ENCODE results near the gene CAMTA1.
A peak's percentile ranks its signal among the peaks of the same experiment; 100 is the strongest.

Gene CAMTA1

DNA sequence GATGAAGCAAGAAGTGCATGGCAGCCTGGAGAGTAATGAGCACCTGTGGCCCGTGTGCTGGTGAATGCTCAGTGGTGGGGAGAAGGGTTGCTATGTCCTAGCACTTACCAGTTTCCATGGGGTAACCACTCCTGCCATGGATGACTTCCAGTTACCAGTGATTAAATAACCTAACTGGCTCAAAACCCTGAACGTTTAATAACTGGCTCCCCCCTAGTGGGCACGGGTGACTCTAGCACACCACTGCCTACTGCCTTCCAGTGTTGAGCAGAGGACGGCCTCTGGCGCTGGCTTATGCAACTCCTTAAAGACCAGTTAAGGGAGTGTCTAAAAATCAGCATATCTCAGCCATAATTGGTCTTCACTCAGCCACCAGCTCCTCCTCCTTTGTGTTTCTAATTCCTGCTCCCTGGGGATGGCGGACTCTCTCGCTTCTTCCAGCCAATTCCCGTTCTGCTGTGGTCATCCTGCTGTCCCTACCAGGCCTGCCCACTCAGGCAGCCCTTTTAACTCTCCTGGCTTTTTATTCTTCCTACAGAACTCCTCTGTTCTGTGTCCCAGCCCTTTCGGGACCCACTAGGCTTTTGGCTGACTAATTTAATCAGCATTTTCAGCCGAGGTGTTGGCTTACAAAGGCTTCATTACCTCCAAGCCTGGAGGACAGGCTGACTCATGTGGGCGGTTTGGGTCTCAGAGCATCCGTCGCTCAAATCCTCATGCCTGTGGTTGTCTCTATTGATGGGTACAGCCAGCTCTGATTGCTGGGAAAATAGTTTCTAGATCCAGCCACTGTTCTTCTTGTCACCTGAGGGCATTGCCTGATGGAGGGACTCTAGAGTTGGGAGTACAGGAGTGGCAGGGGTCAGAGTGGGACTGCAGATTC is 332.4 kb downstream of the CAMTA1 start (continued):
- TF ChIP-seq, protein P1, sequence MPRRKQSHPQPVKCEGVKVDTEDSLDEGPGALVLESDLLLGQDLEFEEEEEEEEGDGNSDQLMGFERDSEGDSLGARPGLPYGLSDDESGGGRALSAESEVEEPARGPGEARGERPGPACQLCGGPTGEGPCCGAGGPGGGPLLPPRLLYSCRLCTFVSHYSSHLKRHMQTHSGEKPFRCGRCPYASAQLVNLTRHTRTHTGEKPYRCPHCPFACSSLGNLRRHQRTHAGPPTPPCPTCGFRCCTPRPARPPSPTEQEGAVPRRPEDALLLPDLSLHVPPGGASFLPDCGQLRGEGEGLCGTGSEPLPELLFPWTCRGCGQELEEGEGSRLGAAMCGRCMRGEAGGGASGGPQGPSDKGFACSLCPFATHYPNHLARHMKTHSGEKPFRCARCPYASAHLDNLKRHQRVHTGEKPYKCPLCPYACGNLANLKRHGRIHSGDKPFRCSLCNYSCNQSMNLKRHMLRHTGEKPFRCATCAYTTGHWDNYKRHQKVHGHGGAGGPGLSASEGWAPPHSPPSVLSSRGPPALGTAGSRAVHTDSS (tag by site-specific recombination; IDR thresholded peaks at IDR 0.05): no peak
- TF ChIP-seq, protein P2, sequence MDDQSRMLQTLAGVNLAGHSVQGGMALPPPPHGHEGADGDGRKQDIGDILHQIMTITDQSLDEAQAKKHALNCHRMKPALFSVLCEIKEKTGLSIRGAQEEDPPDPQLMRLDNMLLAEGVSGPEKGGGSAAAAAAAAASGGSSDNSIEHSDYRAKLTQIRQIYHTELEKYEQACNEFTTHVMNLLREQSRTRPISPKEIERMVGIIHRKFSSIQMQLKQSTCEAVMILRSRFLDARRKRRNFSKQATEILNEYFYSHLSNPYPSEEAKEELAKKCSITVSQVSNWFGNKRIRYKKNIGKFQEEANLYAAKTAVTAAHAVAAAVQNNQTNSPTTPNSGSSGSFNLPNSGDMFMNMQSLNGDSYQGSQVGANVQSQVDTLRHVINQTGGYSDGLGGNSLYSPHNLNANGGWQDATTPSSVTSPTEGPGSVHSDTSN (CRISPR knock-in tag; IDR thresholded peaks at IDR 0.05): no peak
- TF ChIP-seq BCL11B (tag by site-specific recombination; IDR thresholded peaks at IDR 0.05; ENCODE audit: low read depth) (no peak), ZNF473 (tag by site-specific recombination; IDR thresholded peaks at IDR 0.05) (no peak), ZNF560 (tag by site-specific recombination; IDR thresholded peaks at IDR 0.05; ENCODE audit: borderline replicate concordance) (no peak), ZBTB8A (tag by site-specific recombination; IDR thresholded peaks at IDR 0.05) (no peak), ZBTB20 (tag by site-specific recombination; IDR thresholded peaks at IDR 0.05) (no peak), REPIN1 (tag by site-specific recombination; IDR thresholded peaks at IDR 0.05; ENCODE audit: low read depth) (no peak), PRDM1 (tag by site-specific recombination; IDR thresholded peaks at IDR 0.05) (no peak), WT1 (tag by site-specific recombination; IDR thresholded peaks at IDR 0.05) (no peak), ZNF777 (tag by site-specific recombination; IDR thresholded peaks at IDR 0.05; ENCODE audit: borderline replicate concordance) (no peak), ZNF335 (tag by site-specific recombination; conservative IDR thresholded peaks at IDR 0.05) (peak; percentile 82), ZNF175 (tag by site-specific recombination; IDR thresholded peaks at IDR 0.05) (no peak), ZNF626 (tag by site-specific recombination; IDR thresholded peaks at IDR 0.05) (no peak), ZFP41 (tag by site-specific recombination; IDR thresholded peaks at IDR 0.05; ENCODE audit: borderline replicate concordance) (no peak), ZNF157 (tag by site-specific recombination; IDR thresholded peaks at IDR 0.05) (no peak), SALL2 (tag by site-specific recombination; IDR thresholded peaks at IDR 0.05; ENCODE audit: borderline replicate concordance) (no peak), GLI2 (tag by site-specific recombination; IDR thresholded peaks at IDR 0.05; ENCODE audit: borderline replicate concordance, low read depth) (no peak), ZNF571 (tag by site-specific recombination; IDR thresholded peaks at IDR 0.05) (no peak), IKZF3 (tag by site-specific recombination; IDR thresholded peaks at IDR 0.05) (no peak)
- TF ChIP-seq, protein P3, sequence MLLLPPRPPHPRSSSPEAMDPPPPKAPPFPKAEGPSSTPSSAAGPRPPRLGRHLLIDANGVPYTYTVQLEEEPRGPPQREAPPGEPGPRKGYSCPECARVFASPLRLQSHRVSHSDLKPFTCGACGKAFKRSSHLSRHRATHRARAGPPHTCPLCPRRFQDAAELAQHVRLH (tag by site-specific recombination; IDR thresholded peaks at IDR 0.05): no peak
- TF ChIP-seq, protein P4, sequence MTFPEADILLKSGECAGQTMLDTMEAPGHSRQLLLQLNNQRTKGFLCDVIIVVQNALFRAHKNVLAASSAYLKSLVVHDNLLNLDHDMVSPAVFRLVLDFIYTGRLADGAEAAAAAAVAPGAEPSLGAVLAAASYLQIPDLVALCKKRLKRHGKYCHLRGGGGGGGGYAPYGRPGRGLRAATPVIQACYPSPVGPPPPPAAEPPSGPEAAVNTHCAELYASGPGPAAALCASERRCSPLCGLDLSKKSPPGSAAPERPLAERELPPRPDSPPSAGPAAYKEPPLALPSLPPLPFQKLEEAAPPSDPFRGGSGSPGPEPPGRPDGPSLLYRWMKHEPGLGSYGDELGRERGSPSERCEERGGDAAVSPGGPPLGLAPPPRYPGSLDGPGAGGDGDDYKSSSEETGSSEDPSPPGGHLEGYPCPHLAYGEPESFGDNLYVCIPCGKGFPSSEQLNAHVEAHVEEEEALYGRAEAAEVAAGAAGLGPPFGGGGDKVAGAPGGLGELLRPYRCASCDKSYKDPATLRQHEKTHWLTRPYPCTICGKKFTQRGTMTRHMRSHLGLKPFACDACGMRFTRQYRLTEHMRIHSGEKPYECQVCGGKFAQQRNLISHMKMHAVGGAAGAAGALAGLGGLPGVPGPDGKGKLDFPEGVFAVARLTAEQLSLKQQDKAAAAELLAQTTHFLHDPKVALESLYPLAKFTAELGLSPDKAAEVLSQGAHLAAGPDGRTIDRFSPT (tag by site-specific recombination; IDR thresholded peaks at IDR 0.05): no peak
- TF ChIP-seq, protein P5, sequence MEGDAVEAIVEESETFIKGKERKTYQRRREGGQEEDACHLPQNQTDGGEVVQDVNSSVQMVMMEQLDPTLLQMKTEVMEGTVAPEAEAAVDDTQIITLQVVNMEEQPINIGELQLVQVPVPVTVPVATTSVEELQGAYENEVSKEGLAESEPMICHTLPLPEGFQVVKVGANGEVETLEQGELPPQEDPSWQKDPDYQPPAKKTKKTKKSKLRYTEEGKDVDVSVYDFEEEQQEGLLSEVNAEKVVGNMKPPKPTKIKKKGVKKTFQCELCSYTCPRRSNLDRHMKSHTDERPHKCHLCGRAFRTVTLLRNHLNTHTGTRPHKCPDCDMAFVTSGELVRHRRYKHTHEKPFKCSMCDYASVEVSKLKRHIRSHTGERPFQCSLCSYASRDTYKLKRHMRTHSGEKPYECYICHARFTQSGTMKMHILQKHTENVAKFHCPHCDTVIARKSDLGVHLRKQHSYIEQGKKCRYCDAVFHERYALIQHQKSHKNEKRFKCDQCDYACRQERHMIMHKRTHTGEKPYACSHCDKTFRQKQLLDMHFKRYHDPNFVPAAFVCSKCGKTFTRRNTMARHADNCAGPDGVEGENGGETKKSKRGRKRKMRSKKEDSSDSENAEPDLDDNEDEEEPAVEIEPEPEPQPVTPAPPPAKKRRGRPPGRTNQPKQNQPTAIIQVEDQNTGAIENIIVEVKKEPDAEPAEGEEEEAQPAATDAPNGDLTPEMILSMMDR (tag by site-specific recombination; IDR thresholded peaks at IDR 0.05): peak; percentile 71
- TF ChIP-seq, protein P6, sequence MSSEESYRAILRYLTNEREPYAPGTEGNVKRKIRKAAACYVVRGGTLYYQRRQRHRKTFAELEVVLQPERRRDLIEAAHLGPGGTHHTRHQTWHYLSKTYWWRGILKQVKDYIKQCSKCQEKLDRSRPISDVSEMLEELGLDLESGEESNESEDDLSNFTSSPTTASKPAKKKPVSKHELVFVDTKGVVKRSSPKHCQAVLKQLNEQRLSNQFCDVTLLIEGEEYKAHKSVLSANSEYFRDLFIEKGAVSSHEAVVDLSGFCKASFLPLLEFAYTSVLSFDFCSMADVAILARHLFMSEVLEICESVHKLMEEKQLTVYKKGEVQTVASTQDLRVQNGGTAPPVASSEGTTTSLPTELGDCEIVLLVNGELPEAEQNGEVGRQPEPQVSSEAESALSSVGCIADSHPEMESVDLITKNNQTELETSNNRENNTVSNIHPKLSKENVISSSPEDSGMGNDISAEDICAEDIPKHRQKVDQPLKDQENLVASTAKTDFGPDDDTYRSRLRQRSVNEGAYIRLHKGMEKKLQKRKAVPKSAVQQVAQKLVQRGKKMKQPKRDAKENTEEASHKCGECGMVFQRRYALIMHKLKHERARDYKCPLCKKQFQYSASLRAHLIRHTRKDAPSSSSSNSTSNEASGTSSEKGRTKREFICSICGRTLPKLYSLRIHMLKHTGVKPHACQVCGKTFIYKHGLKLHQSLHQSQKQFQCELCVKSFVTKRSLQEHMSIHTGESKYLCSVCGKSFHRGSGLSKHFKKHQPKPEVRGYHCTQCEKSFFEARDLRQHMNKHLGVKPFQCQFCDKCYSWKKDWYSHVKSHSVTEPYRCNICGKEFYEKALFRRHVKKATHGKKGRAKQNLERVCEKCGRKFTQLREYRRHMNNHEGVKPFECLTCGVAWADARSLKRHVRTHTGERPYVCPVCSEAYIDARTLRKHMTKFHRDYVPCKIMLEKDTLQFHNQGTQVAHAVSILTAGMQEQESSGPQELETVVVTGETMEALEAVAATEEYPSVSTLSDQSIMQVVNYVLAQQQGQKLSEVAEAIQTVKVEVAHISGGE (tag by site-specific recombination; conservative IDR thresholded peaks at IDR 0.05; ENCODE audit: low read depth): no peak
- TF ChIP-seq, protein P7, sequence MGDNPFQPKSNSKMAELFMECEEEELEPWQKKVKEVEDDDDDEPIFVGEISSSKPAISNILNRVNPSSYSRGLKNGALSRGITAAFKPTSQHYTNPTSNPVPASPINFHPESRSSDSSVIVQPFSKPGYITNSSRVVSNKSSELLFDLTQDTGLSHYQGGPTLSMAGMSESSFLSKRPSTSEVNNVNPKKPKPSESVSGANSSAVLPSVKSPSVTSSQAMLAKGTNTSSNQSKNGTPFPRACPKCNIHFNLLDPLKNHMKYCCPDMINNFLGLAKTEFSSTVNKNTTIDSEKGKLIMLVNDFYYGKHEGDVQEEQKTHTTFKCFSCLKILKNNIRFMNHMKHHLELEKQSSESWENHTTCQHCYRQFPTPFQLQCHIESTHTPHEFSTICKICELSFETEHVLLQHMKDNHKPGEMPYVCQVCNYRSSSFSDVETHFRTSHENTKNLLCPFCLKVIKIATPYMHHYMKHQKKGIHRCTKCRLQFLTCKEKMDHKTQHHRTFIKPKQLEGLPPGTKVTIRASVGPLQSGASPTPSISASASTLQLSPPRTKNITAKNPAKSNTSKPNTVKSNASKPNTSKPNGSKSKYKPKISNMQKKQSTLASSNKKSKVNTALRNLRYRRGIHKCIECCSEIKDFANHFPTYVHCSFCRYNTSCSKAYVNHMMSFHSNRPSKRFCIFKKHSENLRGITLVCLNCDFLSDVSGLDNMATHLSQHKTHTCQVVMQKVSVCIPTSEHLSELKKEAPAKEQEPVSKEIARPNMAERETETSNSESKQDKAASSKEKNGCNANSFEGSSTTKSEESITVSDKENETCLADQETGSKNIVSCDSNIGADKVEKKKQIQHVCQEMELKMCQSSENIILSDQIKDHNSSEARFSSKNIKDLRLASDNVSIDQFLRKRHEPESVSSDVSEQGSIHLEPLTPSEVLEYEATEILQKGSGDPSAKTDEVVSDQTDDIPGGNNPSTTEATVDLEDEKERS (tag by site-specific recombination; IDR thresholded peaks at IDR 0.05): no peak

Measured in HEK293 (cell line).